ENCODE data around the gene THEMIS. TPM values are rescaled to one million over a fixed set of nuclear protein-coding genes. Genes with fewer than 3 reads are reported as not detected.

The THEMIS gene
- total RNA-seq, 4 donors from 2014 or later, result 0.08 to 0.44 (median 0.16) TPM

GRCh38 chr6:127923135-127923534 is 22.3 kb upstream of the THEMIS start:
- no peak for DNase-seq (ENCODE audit: low spot score in 2 of 2)
- 86 to 100% methylated on average over 2 of the region's 2 CpGs for WGBS, 2 donors
- no peak overlapping the region for H3K4me3 ChIP-seq (ENCODE audit: low read depth, poor library complexity, severe bottlenecking)
- no peak for TF ChIP-seq POLR2A (IDR thresholded peaks at IDR 0.05)
- TF ChIP-seq, protein P1, sequence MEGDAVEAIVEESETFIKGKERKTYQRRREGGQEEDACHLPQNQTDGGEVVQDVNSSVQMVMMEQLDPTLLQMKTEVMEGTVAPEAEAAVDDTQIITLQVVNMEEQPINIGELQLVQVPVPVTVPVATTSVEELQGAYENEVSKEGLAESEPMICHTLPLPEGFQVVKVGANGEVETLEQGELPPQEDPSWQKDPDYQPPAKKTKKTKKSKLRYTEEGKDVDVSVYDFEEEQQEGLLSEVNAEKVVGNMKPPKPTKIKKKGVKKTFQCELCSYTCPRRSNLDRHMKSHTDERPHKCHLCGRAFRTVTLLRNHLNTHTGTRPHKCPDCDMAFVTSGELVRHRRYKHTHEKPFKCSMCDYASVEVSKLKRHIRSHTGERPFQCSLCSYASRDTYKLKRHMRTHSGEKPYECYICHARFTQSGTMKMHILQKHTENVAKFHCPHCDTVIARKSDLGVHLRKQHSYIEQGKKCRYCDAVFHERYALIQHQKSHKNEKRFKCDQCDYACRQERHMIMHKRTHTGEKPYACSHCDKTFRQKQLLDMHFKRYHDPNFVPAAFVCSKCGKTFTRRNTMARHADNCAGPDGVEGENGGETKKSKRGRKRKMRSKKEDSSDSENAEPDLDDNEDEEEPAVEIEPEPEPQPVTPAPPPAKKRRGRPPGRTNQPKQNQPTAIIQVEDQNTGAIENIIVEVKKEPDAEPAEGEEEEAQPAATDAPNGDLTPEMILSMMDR (IDR thresholded peaks at IDR 0.05), result no peak
- intact Hi-C loops (cut with DNase I; ENCODE audit: low total_unique reads), result no loop called here

DNA sequence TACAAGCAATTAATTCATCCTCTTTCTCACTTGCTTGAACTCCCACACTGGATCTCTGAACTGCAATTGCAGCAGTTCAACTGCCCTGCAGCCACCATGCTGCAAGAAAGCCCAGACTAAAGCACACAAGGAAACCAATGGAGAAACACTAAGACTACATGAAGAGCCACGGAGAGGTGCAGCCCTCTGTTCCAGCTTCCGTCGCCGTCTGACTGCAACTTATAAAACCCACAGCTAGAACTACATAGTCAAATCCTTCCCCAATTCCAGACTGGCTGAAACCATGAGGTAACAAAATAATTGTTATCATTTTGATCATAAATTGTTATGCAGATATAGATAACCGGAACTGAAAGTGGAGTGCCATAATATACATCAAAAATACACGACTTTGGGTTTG is 21.1 kb upstream of the THEMIS start:
- no peak for DNase-seq (ENCODE audit: low spot score in 2 of 2)
- intact Hi-C loops (cut with DNase I; ENCODE audit: low total_unique reads), result no loop called here
- WGBS, 2 donors, result 93 to 94% methylated on average over 6 of the region's 6 CpGs
- TF ChIP-seq, protein P1 (IDR thresholded peaks at IDR 0.05), result no peak
- TF ChIP-seq POLR2A (IDR thresholded peaks at IDR 0.05), result no peak
- H3K4me3 ChIP-seq (ENCODE audit: low read depth, poor library complexity, severe bottlenecking), result no peak overlapping the region

DNA sequence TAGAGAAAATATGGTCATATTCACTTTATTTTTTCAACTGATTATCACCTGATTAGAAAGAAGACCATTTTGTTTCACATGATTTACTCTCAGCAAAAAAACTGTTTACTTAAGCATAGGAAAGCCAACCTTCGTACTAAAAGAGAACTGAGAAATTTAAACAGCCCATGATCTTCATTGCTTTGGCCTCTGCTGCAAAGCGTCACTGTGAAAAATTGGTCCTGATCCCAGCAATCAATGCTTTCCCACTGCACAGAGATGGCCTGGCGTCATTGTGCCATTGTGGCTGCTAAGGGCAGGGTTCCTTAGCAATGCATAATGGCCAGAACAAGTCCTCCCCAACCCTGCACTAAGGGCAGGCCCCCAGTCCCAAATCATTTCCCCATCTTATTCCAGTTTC is 19.9 kb upstream of the THEMIS start:
- intact Hi-C loops (cut with DNase I; ENCODE audit: low total_unique reads), result no loop called here
- H3K4me3 ChIP-seq (ENCODE audit: low read depth, poor library complexity, severe bottlenecking), result no peak overlapping the region
- no peak for DNase-seq (ENCODE audit: low spot score in 2 of 2)
- WGBS, 2 donors, result 76 to 86% methylated on average over 3 of the region's 3 CpGs
- TF ChIP-seq, protein P1 (IDR thresholded peaks at IDR 0.05), result no peak
- TF ChIP-seq POLR2A (IDR thresholded peaks at IDR 0.05), result no peak

- H3K4me3 ChIP-seq (ENCODE audit: low read depth, poor library complexity, severe bottlenecking), result no peak overlapping the region
- TF ChIP-seq POLR2A (IDR thresholded peaks at IDR 0.05), result no peak
- TF ChIP-seq, protein P1 (IDR thresholded peaks at IDR 0.05), result no peak
- intact Hi-C loops (cut with DNase I; ENCODE audit: low total_unique reads), result no loop called here
- no peak for DNase-seq (ENCODE audit: low spot score in 2 of 2)
- 74 to 75% methylated on average over 3 of the region's 3 CpGs for WGBS, 2 donors
Measured at GRCh38 chr6:127918506-127919427, 17.9 kb upstream of the THEMIS start.

- H3K4me3 ChIP-seq (ENCODE audit: low read depth, poor library complexity, severe bottlenecking), result no peak overlapping the region
- no peak for TF ChIP-seq POLR2A (IDR thresholded peaks at IDR 0.05)
- TF ChIP-seq, protein P1 (IDR thresholded peaks at IDR 0.05), result no peak
- intact Hi-C loops (cut with DNase I; ENCODE audit: low total_unique reads), result no loop called here
- DNase-seq (ENCODE audit: low spot score in 2 of 2), result no peak
- 81 to 95% methylated on average over 1 of the region's 1 CpG for WGBS, 2 donors
Measured at GRCh38 chr6:127917766-127918165, 16.9 kb upstream of the THEMIS start.

Data from lower leg skin (tissue), 4 donors.